Measurements from ENCODE around the gene PIK3R2. TPM values are rescaled to one million over a fixed set of nuclear protein-coding genes. Genes with fewer than 3 reads are reported as not detected.

Gene PIK3R2
- total and polyA plus RNA-seq, 2 of the 13 experiments (the other 11 are each of a cell fraction or from before 2014, with no cell fraction given): 18.6 to 25.3 TPM

DNA sequence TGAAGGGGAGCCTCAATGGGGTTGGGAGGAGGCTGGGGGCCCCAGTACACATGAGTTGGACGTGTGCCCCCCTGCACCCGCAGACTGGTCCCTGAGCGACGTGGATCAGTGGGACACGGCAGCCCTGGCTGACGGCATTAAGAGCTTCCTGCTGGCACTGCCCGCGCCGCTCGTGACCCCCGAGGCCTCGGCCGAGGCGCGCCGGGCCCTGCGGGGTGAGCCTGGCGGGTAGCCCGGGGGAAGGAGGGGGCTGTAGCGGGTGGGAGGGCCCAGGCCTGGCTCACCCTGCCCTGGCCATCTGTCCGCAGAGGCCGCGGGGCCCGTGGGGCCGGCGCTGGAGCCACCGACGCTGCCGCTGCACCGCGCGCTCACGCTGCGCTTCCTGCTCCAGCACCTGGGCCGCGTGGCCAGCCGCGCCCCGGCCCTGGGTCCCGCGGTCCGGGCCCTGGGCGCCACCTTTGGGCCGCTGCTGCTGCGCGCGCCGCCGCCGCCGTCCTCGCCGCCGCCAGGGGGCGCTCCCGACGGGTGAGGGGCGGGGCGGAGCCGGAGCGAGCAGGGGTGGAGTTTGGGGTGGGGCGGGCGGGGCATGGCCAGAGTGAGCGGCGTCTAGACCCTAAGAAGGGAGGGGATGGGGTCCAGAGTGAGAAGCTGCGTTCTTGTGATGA is 8.1 kb downstream of the PIK3R2 start (continued):
- TF ChIP-seq, protein P1, sequence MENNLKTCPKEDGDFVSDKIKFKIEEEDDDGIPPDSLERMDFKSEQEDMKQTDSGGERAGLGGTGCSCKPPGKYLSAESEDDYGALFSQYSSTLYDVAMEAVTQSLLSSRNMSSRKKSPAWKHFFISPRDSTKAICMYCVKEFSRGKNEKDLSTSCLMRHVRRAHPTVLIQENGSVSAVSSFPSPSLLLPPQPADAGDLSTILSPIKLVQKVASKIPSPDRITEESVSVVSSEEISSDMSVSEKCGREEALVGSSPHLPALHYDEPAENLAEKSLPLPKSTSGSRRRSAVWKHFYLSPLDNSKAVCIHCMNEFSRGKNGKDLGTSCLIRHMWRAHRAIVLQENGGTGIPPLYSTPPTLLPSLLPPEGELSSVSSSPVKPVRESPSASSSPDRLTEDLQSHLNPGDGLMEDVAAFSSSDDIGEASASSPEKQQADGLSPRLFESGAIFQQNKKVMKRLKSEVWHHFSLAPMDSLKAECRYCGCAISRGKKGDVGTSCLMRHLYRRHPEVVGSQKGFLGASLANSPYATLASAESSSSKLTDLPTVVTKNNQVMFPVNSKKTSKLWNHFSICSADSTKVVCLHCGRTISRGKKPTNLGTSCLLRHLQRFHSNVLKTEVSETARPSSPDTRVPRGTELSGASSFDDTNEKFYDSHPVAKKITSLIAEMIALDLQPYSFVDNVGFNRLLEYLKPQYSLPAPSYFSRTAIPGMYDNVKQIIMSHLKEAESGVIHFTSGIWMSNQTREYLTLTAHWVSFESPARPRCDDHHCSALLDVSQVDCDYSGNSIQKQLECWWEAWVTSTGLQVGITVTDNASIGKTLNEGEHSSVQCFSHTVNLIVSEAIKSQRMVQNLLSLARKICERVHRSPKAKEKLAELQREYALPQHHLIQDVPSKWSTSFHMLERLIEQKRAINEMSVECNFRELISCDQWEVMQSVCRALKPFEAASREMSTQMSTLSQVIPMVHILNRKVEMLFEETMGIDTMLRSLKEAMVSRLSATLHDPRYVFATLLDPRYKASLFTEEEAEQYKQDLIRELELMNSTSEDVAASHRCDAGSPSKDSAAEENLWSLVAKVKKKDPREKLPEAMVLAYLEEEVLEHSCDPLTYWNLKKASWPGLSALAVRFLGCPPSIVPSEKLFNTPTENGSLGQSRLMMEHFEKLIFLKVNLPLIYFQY (CRISPR knock-in tag; IDR thresholded peaks at IDR 0.05; ENCODE audit: borderline replicate concordance): peak; percentile 82; the same call in 1 of the 2 replicates
- TF ChIP-seq RCOR2 (CRISPR knock-in tag; IDR thresholded peaks at IDR 0.05) (no peak), SP4 (CRISPR knock-in tag; IDR thresholded peaks at IDR 0.05) (peak; percentile 43; the same call in 1 of the 2 replicates), HOXA3 (CRISPR knock-in tag; IDR thresholded peaks at IDR 0.05) (peak; percentile 43; the same call in 1 of the 2 replicates), ZBTB33 (CRISPR knock-in tag; IDR thresholded peaks at IDR 0.05) (peak; percentile 87), AGO2 (optimal IDR thresholded peaks at IDR 0.05; ENCODE audit: low read depth, low read length) (peak; percentile 7), ZNF251 (CRISPR knock-in tag; IDR thresholded peaks at IDR 0.05) (no peak), YY1 (IDR thresholded peaks at IDR 0.05; ENCODE audit: insufficient read depth, insufficient replicate concordance, low read depth, low read length) (peak; percentile 63), LRRFIP1 (CRISPR knock-in tag; conservative IDR thresholded peaks at IDR 0.05) (no peak), MEIS1 (CRISPR knock-in tag; IDR thresholded peaks at IDR 0.05; ENCODE audit: borderline replicate concordance) (no peak), ZFX (CRISPR knock-in tag; IDR thresholded peaks at IDR 0.05; ENCODE audit: low read depth) (peak; percentile 38), KDM5A (IDR thresholded peaks at IDR 0.05; ENCODE audit: borderline replicate concordance, low read length) (no peak), ZFP41 (CRISPR knock-in tag; IDR thresholded peaks at IDR 0.05; ENCODE audit: borderline replicate concordance) (no peak), RAD21 (CRISPR knock-in tag; IDR thresholded peaks at IDR 0.05) (peak; percentile 63), KMT2A (CRISPR knock-in tag; IDR thresholded peaks at IDR 0.05) (no peak)
- TF ChIP-seq, protein P2, sequence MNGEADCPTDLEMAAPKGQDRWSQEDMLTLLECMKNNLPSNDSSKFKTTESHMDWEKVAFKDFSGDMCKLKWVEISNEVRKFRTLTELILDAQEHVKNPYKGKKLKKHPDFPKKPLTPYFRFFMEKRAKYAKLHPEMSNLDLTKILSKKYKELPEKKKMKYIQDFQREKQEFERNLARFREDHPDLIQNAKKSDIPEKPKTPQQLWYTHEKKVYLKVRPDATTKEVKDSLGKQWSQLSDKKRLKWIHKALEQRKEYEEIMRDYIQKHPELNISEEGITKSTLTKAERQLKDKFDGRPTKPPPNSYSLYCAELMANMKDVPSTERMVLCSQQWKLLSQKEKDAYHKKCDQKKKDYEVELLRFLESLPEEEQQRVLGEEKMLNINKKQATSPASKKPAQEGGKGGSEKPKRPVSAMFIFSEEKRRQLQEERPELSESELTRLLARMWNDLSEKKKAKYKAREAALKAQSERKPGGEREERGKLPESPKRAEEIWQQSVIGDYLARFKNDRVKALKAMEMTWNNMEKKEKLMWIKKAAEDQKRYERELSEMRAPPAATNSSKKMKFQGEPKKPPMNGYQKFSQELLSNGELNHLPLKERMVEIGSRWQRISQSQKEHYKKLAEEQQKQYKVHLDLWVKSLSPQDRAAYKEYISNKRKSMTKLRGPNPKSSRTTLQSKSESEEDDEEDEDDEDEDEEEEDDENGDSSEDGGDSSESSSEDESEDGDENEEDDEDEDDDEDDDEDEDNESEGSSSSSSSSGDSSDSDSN (CRISPR knock-in tag; IDR thresholded peaks at IDR 0.05): peak; percentile 16; the same call in 1 of the 2 replicates
